Osteoblast (primary cell): Measurements from ENCODE around the gene SH2D3C. TPM values are rescaled to one million over a fixed set of nuclear protein-coding genes. Genes with fewer than 3 reads are reported as not detected.
"Not testable (repeated sequence)": the region's sequence is repeated elsewhere in the genome, so short reads cannot be mapped to it uniquely, and the experiment has no call there.

Source experiments
- DNase-seq: peaks from one replicate; pipeline ENCODE4 v3.0.0; 2011; ENCODE audit warnings: low spot score, mixed read lengths; ENCODE audit not compliant: insufficient read length; ENCODE audit errors: missing footprints
- H2AFZ ChIP-seq: 2 replicates; pipeline ENCODE4 v1.6.0; 2011; ENCODE audit warnings: mild to moderate bottlenecking, low read length
- H3K27ac ChIP-seq: 2 replicates; pipeline ENCODE4 v1.5.1; 2011; ENCODE audit warnings: mild to moderate bottlenecking, low read depth, low read length, moderate library complexity
- H3K27me3 ChIP-seq: 2 replicates; pipeline ENCODE4 v1.6.0; 2012; ENCODE audit warnings: mild to moderate bottlenecking, control low read depth, inconsistent platforms, low read length, moderate library complexity; ENCODE audit not compliant: insufficient read depth
- H3K36me3 ChIP-seq: 2 replicates; pipeline ENCODE4 v1.5.1; 2011; ENCODE audit warnings: mild to moderate bottlenecking, low read length, control low read depth, moderate library complexity; ENCODE audit not compliant: insufficient read depth
- H3K4me1 ChIP-seq: 2 replicates; pipeline ENCODE4 v1.5.1; 2011; ENCODE audit warnings: mild to moderate bottlenecking, low read length, control low read depth, moderate library complexity; ENCODE audit not compliant: insufficient read depth
- H3K4me2 ChIP-seq: 2 replicates; pipeline ENCODE4 v1.6.0; 2011; ENCODE audit warnings: mild to moderate bottlenecking, low read length; ENCODE audit not compliant: insufficient read depth
- H3K4me3 ChIP-seq: fragments of 200-600 bp; sonication (generic); 3 replicates; pipeline ENCODE4 v1.5.1; 2012; ENCODE audit warnings: mild to moderate bottlenecking, low read length, inconsistent platforms; ENCODE audit not compliant: insufficient read depth
- H3K79me2 ChIP-seq: 2 replicates; pipeline ENCODE4 v1.6.0; 2012; ENCODE audit warnings: mild to moderate bottlenecking, low read length, control low read depth, inconsistent platforms; ENCODE audit not compliant: insufficient read depth
- H3K9me3 ChIP-seq: 2 replicates; pipeline ENCODE4 v1.5.1; 2011; ENCODE audit warnings: low read depth, low read length, control low read depth
- H4K20me1 ChIP-seq: 2 replicates; pipeline ENCODE4 v1.6.0; 2012; ENCODE audit warnings: mild to moderate bottlenecking, low read length, control low read depth; ENCODE audit not compliant: insufficient read depth
- CTCF ChIP-seq: IDR thresholded peaks from 2 replicates; pipeline ENCODE4 v1.5.1; 2011; ENCODE audit warnings: mild to moderate bottlenecking, low read depth, low read length, moderate library complexity; ENCODE audit errors: extremely low read depth
- total RNA-seq: library from RNA; depleted of rRNA; stranded (reverse); fragments of >200 nt; gene quantifications from 2 replicates; pipeline ENCODE4 v1.2.3, GENCODE V29; 2012

SH2D3C gene
- total RNA-seq, 1 donor: 0.36 TPM

- TF ChIP-seq CTCF: no peak
Observed at GRCh38 chr9:127781806-127782205, 3.3 kb upstream of the SH2D3C start.

GRCh38 chr9:127780909-127781308, 2.4 kb upstream of the SH2D3C start:
- not testable (repeated sequence) for H4K20me1 ChIP-seq, DNase-seq, H3K79me2 ChIP-seq, H3K27ac ChIP-seq, H3K36me3 ChIP-seq, H3K4me1 ChIP-seq, H2AFZ ChIP-seq, H3K4me2 ChIP-seq, H3K27me3 ChIP-seq, H3K9me3 ChIP-seq, H3K4me3 ChIP-seq

More at GRCh38 chr9:127781806-127782205, 3.3 kb upstream of the SH2D3C start:
- H3K4me1 ChIP-seq: peaks cover under 1% of the 10 kb centered on the region
- H4K20me1 ChIP-seq: peaks cover 8% of the 10 kb centered on the region
- no peak overlapping the region for H3K4me2 ChIP-seq
- no peak overlapping the region for H3K27ac ChIP-seq
- no peak overlapping the region for H3K4me3 ChIP-seq
- H3K27me3 ChIP-seq: no peaks in the 10 kb centered on the region
- H3K9me3 ChIP-seq: no peaks in the 10 kb centered on the region
- no peaks in the 10 kb centered on the region for H3K36me3 ChIP-seq
- H3K79me2 ChIP-seq: peaks cover 10% of the 10 kb centered on the region
- H2AFZ ChIP-seq: no peak overlapping the region
- DNase-seq: no peak

- Histone ChIP-seq H3K27me3 (no peaks in the 10 kb centered on the region), H4K20me1 (no peaks in the 10 kb centered on the region), H3K4me1 (no peaks in the 10 kb centered on the region), H3K4me2 (no peak overlapping the region), H3K36me3 (no peaks in the 10 kb centered on the region), H3K9me3 (no peaks in the 10 kb centered on the region), H3K79me2 (no peaks in the 10 kb centered on the region), H2AFZ (no peak overlapping the region), H3K27ac (no peak overlapping the region), H3K4me3 (no peak overlapping the region)
- TF ChIP-seq CTCF: no peak
- peak; percentile 62 for DNase-seq
Observed at GRCh38 chr9:127780126-127780885, 1.8 kb upstream of the SH2D3C start.

- no peaks in the 10 kb centered on the region for H3K27me3 ChIP-seq
- H4K20me1 ChIP-seq: no peaks in the 10 kb centered on the region
- H3K4me3 ChIP-seq: no peak overlapping the region
- H3K27ac ChIP-seq: no peak overlapping the region
- peak; percentile 81 for DNase-seq
- H3K79me2 ChIP-seq: no peaks in the 10 kb centered on the region
- H3K9me3 ChIP-seq: no peaks in the 10 kb centered on the region
- no peak overlapping the region for H3K4me2 ChIP-seq
- no peaks in the 10 kb centered on the region for H3K4me1 ChIP-seq
- no peaks in the 10 kb centered on the region for H3K36me3 ChIP-seq
- H2AFZ ChIP-seq: no peak overlapping the region
- no peak for TF ChIP-seq CTCF
Observed at GRCh38 chr9:127779136-127779981, 893 bp upstream of the SH2D3C start.
